ENCODE results near the gene SYT1. TPM values are rescaled to one million over a fixed set of nuclear protein-coding genes. Genes with fewer than 3 reads are reported as not detected.

SYT1 gene
- total and polyA plus RNA-seq, 4 donors = 0.53 to 0.84 (median 0.64) TPM

DNA sequence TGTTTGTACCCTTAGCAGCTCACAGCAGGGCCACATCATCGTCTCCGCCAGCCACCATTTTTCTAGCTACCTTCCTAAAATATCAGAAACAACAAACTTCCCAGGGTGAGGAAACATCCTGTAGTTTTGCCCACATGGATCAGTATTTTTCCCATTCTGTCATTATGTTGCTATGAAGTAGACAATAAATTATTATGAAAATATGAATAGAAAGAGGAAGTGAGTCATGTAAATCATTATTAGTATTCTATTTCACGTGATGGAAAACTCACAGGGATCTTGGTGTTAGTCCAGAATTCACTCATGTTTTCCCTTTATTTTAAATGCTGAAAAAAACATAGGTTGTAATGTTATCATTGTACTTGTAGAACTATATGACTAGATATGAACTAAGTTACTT is 319.4 kb downstream of the SYT1 start:
- TF ChIP-seq TAF1 (conservative IDR thresholded peaks at IDR 0.05) = no peak
- TF ChIP-seq CTCF (IDR thresholded peaks at IDR 0.05; ENCODE audit: low read depth, low read length, missing input control) = no peak
- no peak for TF ChIP-seq FOXA1 (IDR thresholded peaks at IDR 0.05)
- TF ChIP-seq FOXA2 (IDR thresholded peaks at IDR 0.05) = no peak
- TF ChIP-seq SP1 (IDR thresholded peaks at IDR 0.05) = no peak
- no peak for TF ChIP-seq JUND (IDR thresholded peaks at IDR 0.05)
- TF ChIP-seq RXRA (IDR thresholded peaks at IDR 0.05) = no peak
- no peak for TF ChIP-seq HNF4A (conservative IDR thresholded peaks at IDR 0.05)
- TF ChIP-seq GABPA (IDR thresholded peaks at IDR 0.05 in 1 of 2, conservative IDR thresholded peaks at IDR 0.05 in 1 of 2) = no peak
- no peak for TF ChIP-seq ZBTB33 (IDR thresholded peaks at IDR 0.05)
- no peak for TF ChIP-seq HNF4G (IDR thresholded peaks at IDR 0.05)
- no peaks in the 10 kb centered on the region for H3K27me3 ChIP-seq (ENCODE audit: control insufficient read depth in 4 of 4, insufficient read depth in 4 of 4, low read length in 3 of 4)
- 73% methylated on average over 3 of the region's 3 CpGs for WGBS
- H3K27ac ChIP-seq (ENCODE audit: low read depth in 1 of 2, low read length in 2 of 2) = no peak overlapping the region
- no peaks in the 10 kb centered on the region for H3K36me3 ChIP-seq (ENCODE audit: control insufficient read depth in 4 of 4, insufficient read depth in 3 of 4, low read depth in 1 of 4, low read length in 3 of 4)
- no peak overlapping the region for H3K9ac ChIP-seq (ENCODE audit: low read depth in 1 of 2, low read length in 2 of 2)
- no peaks in the 10 kb centered on the region for H3K9me3 ChIP-seq (ENCODE audit: control insufficient read depth in 4 of 4, low read length in 3 of 4)
- H3K4me3 ChIP-seq (ENCODE audit: low read depth in 1 of 3, low read length in 3 of 3) = no peak overlapping the region
- DNase-seq (ENCODE audit: low spot score) = no peak
- H3K4me1 ChIP-seq (ENCODE audit: control insufficient read depth in 4 of 4, insufficient read depth in 4 of 4, low read length in 3 of 4) = no peaks in the 10 kb centered on the region

DNA sequence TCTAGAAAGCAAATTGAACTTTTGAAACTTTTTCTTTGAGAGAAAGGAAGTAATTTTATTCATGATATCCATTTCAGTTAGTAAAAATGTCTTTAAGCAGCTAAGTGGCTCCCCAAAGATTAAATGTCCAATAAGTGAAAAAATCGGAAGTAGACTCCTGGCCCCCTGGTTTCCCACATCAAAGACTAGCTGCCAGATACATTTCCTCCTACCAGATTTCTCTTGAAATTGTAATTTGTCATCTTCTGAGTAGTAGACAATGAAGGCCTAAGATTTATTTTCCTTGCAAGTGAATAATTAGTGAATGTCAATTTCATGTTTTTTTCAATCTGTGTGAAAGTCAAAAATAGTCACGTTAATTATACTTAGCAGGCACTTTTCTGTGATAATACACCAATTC is 321.9 kb downstream of the SYT1 start:
- no peaks in the 10 kb centered on the region for H3K36me3 ChIP-seq (ENCODE audit: control insufficient read depth in 4 of 4, insufficient read depth in 3 of 4, low read depth in 1 of 4, low read length in 3 of 4)
- no peaks in the 10 kb centered on the region for H3K27me3 ChIP-seq (ENCODE audit: control insufficient read depth in 4 of 4, insufficient read depth in 4 of 4, low read length in 3 of 4)
- H3K4me3 ChIP-seq (ENCODE audit: low read depth in 1 of 3, low read length in 3 of 3) = no peak overlapping the region
- DNase-seq (ENCODE audit: low spot score) = no peak
- H3K9ac ChIP-seq (ENCODE audit: low read depth in 1 of 2, low read length in 2 of 2) = no peak overlapping the region
- no peaks in the 10 kb centered on the region for H3K4me1 ChIP-seq (ENCODE audit: control insufficient read depth in 4 of 4, insufficient read depth in 4 of 4, low read length in 3 of 4)
- TF ChIP-seq ATF3 (IDR thresholded peaks at IDR 0.05) = no peak
- TF ChIP-seq ZBTB33 (IDR thresholded peaks at IDR 0.05) = no peak
- no peak for TF ChIP-seq HNF4A (conservative IDR thresholded peaks at IDR 0.05)
- no peak for TF ChIP-seq JUND (IDR thresholded peaks at IDR 0.05)
- no peak for TF ChIP-seq TAF1 (conservative IDR thresholded peaks at IDR 0.05)
- TF ChIP-seq RAD21 (IDR thresholded peaks at IDR 0.05) = no peak
- no peak for TF ChIP-seq REST (IDR thresholded peaks at IDR 0.05)
- no peak for TF ChIP-seq CTCF (IDR thresholded peaks at IDR 0.05; ENCODE audit: low read depth, low read length, missing input control)
- TF ChIP-seq FOXA1 (IDR thresholded peaks at IDR 0.05) = no peak
- no peak for TF ChIP-seq EGR1 (IDR thresholded peaks at IDR 0.05; ENCODE audit: low read depth in 2 of 2)
- TF ChIP-seq, protein P1, sequence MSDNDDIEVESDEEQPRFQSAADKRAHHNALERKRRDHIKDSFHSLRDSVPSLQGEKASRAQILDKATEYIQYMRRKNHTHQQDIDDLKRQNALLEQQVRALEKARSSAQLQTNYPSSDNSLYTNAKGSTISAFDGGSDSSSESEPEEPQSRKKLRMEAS (IDR thresholded peaks at IDR 0.05) = no peak
- no peak overlapping the region for H3K27ac ChIP-seq (ENCODE audit: low read depth in 1 of 2, low read length in 2 of 2)
- 67% methylated on average over 2 of the region's 2 CpGs for whole genome bisulfite sequencing
- H3K9me3 ChIP-seq (ENCODE audit: control insufficient read depth in 4 of 4, low read length in 3 of 4) = no peaks in the 10 kb centered on the region

All from liver (tissue), 9 donors.